Kidney (tissue), 14 donors: ENCODE measurements around the gene XRCC5. TPM values are rescaled to one million over a fixed set of nuclear protein-coding genes. Genes with fewer than 3 reads are reported as not detected.
A peak's percentile ranks its signal among the peaks of the same experiment; 100 is the strongest.
"Not testable (repeated sequence)": the region's sequence is repeated elsewhere in the genome, so short reads cannot be mapped to it uniquely, and the experiment has no call there.

Experiments
- DNase-seq, 5 donors: peaks; one replicate each; pipeline ENCODE4 v3.0.0-alpha.2; 2013 to 2020
- FAIRE-seq: peaks from 2 replicates; lab custom pipeline; 2012; peaks lifted over from hg19 to GRCh38; lab: Jason Lieb, UNC
- H3K27ac ChIP-seq, 2 donors: one replicate each; pipeline ENCODE4 v1.7.0; 2013; ENCODE audit warnings: low read depth in 2 of 2, low read length in 2 of 2, inconsistent platforms in 1 of 2
- H3K27me3 ChIP-seq: one replicate; pipeline ENCODE4 v1.7.1; 2013; ENCODE audit warnings: low read length, inconsistent platforms; ENCODE audit not compliant: control insufficient read depth, insufficient read depth
- H3K36me3 ChIP-seq, 3 donors: one replicate each; pipeline versions ENCODE4 v1.7.0 to v1.7.1; 2013; ENCODE audit warnings: low read length in 3 of 3, control low read depth in 1 of 3, inconsistent platforms in 1 of 3; ENCODE audit not compliant: insufficient read depth in 3 of 3, control insufficient read depth in 2 of 3
- H3K4me1 ChIP-seq, 3 donors: one replicate each; pipeline versions ENCODE4 v1.7.0 to v1.7.1; 2013; ENCODE audit warnings: low read length in 3 of 3, inconsistent platforms in 1 of 3, low read depth in 1 of 3; ENCODE audit not compliant: control insufficient read depth in 2 of 3, insufficient read depth in 2 of 3
- H3K4me3 ChIP-seq, 3 donors: one replicate each; pipeline versions ENCODE4 v1.7.0 to v1.8.1; 2013; ENCODE audit warnings: low read length in 3 of 3, control low read depth in 1 of 3, inconsistent platforms in 1 of 3
- H3K9ac ChIP-seq, 3 donors: one replicate each; pipeline versions ENCODE4 v1.7.0 to v1.7.1; 2013; ENCODE audit warnings: low read length in 3 of 3, control low read depth in 1 of 3, inconsistent platforms in 1 of 3
- H3K9me3 ChIP-seq, 3 donors: one replicate each; pipeline versions ENCODE4 v1.7.0 to v1.7.1; 2013; ENCODE audit warnings: low read length in 3 of 3, control low read depth in 1 of 3, inconsistent platforms in 1 of 3; ENCODE audit not compliant: control insufficient read depth in 2 of 3, insufficient read depth in 1 of 3
- CTCF ChIP-seq: IDR thresholded peaks from 3 replicates; pipeline ENCODE4 v1.5.1; 2012; ENCODE audit warnings: mild to moderate bottlenecking, moderate library complexity, borderline replicate concordance; ENCODE audit not compliant: insufficient read depth; ENCODE audit errors: extremely low read depth
- intact Hi-C: fragments of 100-400 bp; cut with DNase I; formaldehyde crosslinking; loops from one replicate; pipeline ENCODE4 v1.11.1; 2022
- polyA plus RNA-seq: library from polyadenylated mRNA; stranded (reverse); fragments of 350-450 nt; fragmentation: Illumina TruSeq; extraction: RNeasy Lipid Tissue Mini Kit (QIAGEN cat#74804); gene quantifications from one replicate; pipeline ENCODE4 v1.2.3, GENCODE V29; 2014; ENCODE audit warnings: low read depth, low replicate concordance; ENCODE audit not compliant: insufficient read depth
- total RNA-seq: library from RNA; stranded (reverse); fragmentation: NEBNext Ultra II Directional; extraction: Animal tissue kit (Norgen Biotek cat#: 25700); gene quantifications from one replicate; pipeline ENCODE4 v1.2.1, GENCODE V29; 2021
- donor health status: control.
- donor health status: control.
- donor health status: control.
- donor health status: control.
- donor health status: control.
- donor health status: DM: yes; HTN: yes; CAD: no.
- donor health status: Normal renal cell carcinoma (clear cell type).

The XRCC5 gene
- total and polyA plus RNA-seq, 2 donors from 2014 or later = 90.7 to 265 TPM

- intact Hi-C loops = no loop called here
- no peak overlapping the region for H3K4me3 ChIP-seq
- no peaks in the 10 kb centered on the region for H3K27me3 ChIP-seq
- DNase-seq (no peak), FAIRE-seq (no peak)
- H3K9me3 ChIP-seq = no peaks in the 10 kb centered on the region
- no peak for TF ChIP-seq CTCF
- no peaks in the 10 kb centered on the region for H3K4me1 ChIP-seq
- H3K27ac ChIP-seq = no peak overlapping the region
- peaks cover 29 to 59% (median 42%) of the 10 kb centered on the region in 3 donors for H3K36me3 ChIP-seq
- H3K9ac ChIP-seq = no peak overlapping the region
Measured at GRCh38 chr2:216132585-216132984, 23.4 kb downstream of the XRCC5 start.

GRCh38 chr2:216133397-216133796, 24.2 kb downstream of the XRCC5 start:
- H3K27ac ChIP-seq = no peak overlapping the region
- TF ChIP-seq CTCF = no peak
- intact Hi-C loops = no loop called here
- H3K4me1 ChIP-seq = no peaks in the 10 kb centered on the region
- H3K27me3 ChIP-seq = no peaks in the 10 kb centered on the region
- H3K4me3 ChIP-seq = no peak overlapping the region
- H3K9me3 ChIP-seq = no peaks in the 10 kb centered on the region
- peaks cover 34 to 63% (median 39%) of the 10 kb centered on the region in 3 donors for H3K36me3 ChIP-seq
- no peak for DNase-seq
- no peak overlapping the region for H3K9ac ChIP-seq
- no peak for FAIRE-seq

GRCh38 chr2:216134958-216135541, 25.9 kb downstream of the XRCC5 start:
- no peak overlapping the region for H3K9ac ChIP-seq
- intact Hi-C loops = no loop called here
- no peak overlapping the region for H3K27ac ChIP-seq
- FAIRE-seq (no peak), DNase-seq (no peak)
- H3K27me3 ChIP-seq = no peaks in the 10 kb centered on the region
- H3K9me3 ChIP-seq = no peaks in the 10 kb centered on the region
- H3K4me3 ChIP-seq = no peak overlapping the region
- H3K4me1 ChIP-seq = no peaks in the 10 kb centered on the region
- H3K36me3 ChIP-seq = peaks cover 32 to 64% (median 33%) of the 10 kb centered on the region in 3 donors
- no peak for TF ChIP-seq CTCF

GRCh38 chr2:216139884-216140283, 30.7 kb downstream of the XRCC5 start:
- peaks cover 27 to 56% (median 37%) of the 10 kb centered on the region in 3 donors for H3K36me3 ChIP-seq
- peak in 1 of 5 donors; percentile 25 for DNase-seq
- no peak for TF ChIP-seq CTCF
- intact Hi-C loops = no loop called here
- no peak overlapping the region for H3K4me3 ChIP-seq
- FAIRE-seq = no peak
- H3K9ac ChIP-seq = no peak overlapping the region
- H3K9me3 ChIP-seq = no peaks in the 10 kb centered on the region
- H3K27me3 ChIP-seq = no peaks in the 10 kb centered on the region
- H3K4me1 ChIP-seq = no peaks in the 10 kb centered on the region
- no peak overlapping the region for H3K27ac ChIP-seq

- DNase-seq, H3K9ac ChIP-seq, H3K9me3 ChIP-seq, H3K27me3 ChIP-seq, H3K27ac ChIP-seq, FAIRE-seq, H3K4me3 ChIP-seq, intact Hi-C loops, H3K4me1 ChIP-seq: not testable (repeated sequence)
- peaks cover 23 to 51% (median 36%) of the 10 kb centered on the region in 3 donors for H3K36me3 ChIP-seq
Measured at GRCh38 chr2:216141516-216141915, 32.4 kb downstream of the XRCC5 start.
